Stimulated activated CD4-positive, alpha-beta T cell treated with anti-CD3 and anti-CD28 coated beads, Interleukin-15, amount 100 ng/mL, for 48 hours (primary cell): ENCODE measurements around the gene BNIP3.

Experiments
- DNase-seq, 2 donors: peaks; one replicate each; pipeline ENCODE4 v3.0.0-alpha.2; 2020; ENCODE audit warnings: low read depth in 2 of 2

The BNIP3 gene, protein sequence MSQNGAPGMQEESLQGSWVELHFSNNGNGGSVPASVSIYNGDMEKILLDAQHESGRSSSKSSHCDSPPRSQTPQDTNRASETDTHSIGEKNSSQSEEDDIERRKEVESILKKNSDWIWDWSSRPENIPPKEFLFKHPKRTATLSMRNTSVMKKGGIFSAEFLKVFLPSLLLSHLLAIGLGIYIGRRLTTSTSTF

DNA sequence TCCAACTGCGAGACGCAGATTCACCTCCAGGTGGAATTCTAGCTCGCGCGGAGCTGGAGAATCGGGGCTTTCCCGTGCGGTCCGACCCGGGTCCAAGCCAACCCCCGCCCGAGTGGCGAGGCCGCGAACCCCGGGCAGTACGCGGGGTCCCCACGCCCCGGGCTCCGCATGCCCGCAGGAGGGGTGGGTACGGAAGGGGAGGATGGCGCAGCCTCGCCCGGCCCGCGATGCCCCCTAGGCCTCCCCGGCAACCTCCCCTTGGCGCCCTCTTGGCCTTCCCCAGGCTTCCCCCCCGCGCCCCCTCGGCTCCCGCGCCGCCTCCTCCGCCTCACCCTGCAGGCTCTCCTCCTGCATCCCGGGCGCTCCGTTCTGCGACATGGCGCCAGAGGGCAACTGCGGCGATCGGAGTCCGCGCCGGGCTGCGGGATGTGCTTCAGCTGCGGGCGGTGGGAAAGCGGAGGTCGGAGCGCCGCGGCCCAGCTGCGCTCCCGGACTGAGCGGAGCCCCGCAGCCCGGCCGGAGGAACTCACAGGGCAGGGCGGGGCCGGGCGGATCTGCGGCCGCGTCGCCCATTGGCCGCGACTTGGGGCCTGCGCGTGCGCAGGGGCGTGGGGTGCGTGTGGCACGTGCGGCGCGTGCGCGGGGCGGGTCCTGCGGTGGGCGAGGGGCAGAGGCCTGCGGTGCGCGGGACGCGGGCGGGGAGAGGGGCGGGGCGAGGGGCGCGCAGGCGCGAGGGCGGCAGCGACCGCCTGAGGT is at the start of gene BNIP3:
Gene BNIP3 (minus strand): TSS at position 495 of the 756 bp plus-strand sequence. CDS start 117 bp downstream, at position 378.
- DNase-seq = peak; percentile 83 to 93

DNA sequence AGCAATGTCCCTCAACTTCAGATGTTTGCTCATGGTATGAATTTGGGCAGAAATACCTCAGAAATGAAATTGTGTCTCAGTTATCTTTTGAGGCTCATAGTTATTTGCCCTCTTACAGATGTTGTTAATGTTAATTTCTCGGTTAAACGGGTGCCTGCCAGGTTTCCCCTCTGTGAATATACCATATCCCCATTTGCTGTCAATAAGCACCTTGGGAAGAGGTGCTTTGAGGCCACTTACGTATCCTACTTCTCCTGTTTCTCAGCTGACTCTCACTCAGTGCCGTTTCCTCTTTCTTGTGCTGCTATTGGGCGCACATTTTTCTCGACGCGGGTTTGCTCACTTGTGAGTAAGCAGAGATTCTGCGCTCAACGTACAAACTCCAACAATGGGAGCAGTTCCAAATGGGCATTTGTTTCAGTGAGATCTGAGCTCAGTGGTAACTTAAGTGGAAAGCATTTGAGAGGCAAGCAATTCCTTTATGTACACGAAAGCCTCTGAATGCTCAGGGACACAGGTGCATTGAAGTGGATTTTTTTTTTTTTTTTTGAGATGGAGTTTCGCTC is 49.3 kb upstream of the BNIP3 start:
- no peak for DNase-seq

DNA sequence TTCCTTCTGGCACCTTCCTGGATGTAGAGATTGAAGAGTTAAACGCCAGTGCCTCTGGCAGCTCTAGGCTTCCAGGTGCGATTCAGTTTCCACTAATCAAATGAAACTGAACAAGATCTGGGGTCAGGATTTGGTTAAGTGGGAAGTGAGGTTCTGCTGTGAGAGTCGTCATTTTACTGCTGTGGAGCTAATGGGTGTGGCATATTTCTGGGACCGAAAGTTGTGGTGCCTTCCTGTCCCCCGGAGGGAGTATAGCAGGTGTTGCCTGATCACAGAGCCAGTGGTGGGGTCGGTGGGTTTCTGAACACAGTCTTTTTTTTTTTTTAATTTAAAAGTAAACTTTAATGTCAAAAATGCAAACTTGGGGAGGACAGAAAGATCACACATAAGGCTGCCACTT is 47.0 kb upstream of the BNIP3 start:
- DNase-seq = no peak

DNA sequence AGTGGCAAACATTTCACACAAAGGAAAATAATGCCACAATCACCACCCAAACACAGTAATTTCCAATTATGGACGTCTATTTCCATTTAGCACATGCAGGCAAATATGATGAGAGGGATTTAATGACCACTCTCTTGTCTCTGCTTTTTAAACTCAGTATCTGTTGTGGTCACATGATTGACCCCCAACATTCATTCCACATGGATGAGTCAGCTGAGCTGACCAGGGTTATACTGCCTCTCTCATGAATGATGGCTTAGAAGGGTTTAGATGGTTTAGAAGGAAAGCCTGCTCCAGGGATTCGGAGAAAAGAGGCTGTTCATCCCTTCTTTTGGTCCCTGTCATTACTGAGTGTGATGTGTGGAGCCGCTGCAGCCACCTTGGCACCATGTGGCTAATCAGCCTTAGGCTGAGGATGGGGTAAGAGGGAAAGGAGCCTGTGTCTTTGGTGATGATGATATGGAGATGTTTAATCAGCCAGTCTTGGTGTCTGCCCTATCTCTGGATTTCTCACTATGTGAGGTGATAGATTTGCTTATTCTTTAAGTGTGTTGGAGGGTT is 45.8 kb upstream of the BNIP3 start:
- DNase-seq = no peak

DNA sequence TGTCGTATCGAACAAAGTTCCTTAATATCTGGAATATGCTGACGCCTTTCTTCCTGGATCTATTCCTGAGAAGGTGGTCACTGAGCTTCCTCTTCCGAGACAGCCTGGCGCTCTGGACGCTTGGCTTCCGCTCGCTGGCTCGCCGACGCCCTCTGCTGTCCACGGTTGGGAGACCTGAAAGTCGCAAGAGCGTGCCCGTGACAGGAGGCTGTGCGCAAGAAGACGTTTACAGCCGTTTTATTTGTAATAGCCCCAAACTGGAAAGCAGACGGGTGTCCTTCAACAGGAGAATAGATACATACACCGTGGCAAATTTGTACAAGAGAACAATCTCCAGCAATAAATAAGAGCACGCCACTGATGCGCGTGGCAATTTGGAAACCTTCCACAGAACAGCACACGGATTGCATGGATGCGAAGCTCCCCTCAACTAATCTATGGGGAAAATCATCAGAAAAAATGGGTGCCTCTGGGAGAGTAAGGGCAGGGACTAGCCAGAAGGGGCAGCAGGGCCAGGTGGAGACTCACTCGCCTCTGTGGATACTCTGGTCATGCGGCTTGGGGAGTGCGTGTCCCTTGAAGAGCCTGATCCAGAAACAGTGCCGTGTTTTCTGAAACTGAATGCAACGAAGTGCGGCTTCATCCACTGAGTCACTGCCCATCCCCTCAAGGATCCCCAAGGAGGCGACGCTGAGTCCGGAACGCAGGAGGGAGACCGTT is 41.5 kb upstream of the BNIP3 start:
- peak; percentile 43 to 70 for DNase-seq

DNA sequence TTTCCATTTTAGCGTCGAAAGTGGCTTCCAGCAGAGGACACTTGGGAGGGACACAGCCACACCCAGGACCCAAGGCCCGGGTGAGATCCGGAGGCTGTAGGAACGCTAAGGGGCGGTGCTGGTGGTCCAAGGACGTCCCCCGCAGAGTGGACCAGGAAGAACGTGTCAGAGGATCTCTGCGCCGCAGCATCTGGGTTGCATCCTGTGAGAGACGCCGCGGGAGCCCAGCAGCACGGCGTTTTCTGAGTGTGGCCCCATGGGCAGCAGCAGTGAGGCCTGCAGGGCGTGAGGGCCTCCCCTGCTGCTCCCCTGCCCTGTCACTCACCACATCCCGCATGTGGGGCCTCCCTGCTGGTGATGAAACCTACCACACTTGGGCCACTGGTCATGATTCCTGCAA is 40.5 kb upstream of the BNIP3 start:
- DNase-seq = no peak

DNA sequence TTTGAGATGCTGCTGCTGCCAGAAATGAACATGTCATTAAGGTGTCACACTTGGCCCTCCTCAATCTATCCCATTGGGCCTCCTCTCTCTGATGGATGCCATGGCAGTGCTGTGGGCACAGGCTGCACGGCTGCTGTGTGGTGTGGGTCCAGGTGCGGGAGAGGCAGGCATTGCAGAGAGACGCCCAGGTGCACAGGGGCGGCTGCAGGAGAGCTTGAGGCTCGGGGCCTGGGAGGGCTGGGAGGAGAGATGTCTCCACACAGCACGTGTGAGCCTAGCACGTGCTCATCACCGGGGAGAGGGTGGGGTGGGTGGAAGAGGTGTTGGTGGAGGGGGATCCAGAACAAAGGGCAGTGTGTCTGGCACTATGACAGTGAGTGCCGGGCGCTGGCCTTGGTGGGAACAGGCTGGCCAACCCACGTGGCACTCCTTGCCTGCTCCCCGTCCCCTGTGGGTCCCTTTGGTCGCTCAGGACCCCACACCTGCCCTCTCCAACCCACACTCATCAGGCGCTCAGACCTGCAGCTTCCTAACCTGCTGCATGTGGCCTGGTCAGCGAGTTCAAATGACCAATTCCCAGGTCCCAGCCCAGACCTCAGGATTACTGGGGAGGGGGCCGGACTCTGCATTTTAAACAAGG is 39.9 kb upstream of the BNIP3 start:
- DNase-seq = no peak

DNA sequence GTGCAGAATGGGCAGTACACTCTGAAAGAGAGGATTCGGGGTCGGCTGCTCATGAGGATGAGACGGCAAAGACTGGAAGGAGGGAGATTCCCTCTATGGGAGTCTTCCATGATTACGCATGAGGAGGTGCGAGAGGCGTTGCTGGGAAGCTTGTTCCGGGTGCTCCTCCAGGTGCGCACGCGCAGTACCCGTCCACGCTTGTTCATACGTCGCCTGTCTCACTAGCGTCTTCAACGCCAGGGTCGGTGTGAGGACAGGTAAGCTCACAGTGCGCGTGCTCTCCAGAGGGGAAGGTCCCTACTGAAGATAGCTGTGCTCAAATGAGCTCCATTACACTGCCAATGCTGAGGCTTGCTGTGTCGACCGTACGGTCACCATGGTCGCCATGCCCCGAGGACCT is 39.3 kb upstream of the BNIP3 start:
- DNase-seq = no peak

DNA sequence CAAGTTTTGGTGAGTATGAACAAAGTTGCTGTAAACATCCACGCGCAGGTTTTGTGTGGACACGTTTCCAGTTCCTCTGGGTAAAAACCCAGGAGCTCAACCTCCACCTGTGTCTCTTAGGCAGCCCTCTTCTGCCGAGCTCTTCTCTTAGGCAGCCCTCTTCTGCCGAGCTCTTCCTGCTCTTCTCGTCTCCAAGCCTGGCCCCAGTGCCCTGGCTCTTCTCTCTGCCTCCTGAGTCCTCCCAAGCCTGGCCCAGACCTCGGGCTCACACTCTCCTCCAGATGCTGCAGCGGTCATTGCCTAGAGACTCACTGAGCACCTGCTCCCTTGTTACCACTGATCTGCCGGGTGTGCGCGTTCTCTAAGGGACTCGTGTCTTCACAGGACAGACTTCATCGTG is 38.7 kb upstream of the BNIP3 start:
- DNase-seq = no peak

DNA sequence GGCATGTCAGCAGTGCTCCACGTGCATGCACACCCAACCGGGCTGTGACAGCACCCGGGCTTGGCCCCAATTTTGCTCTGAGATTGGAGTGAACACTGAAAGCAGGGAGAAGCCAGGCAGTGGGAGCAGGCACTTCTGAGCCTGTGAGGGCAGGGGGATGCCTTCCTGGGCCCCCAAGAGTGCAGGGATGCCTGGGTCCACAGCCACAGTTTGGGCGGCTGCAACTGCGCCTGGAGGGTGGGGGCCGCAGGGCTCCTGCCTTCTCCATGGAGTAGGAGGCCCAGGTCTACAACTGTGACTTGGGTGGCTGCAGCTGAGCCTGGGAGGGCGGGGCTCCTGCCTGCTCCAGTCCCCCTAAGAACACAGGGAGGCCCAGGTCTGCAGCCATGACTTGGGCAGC is 37.6 kb upstream of the BNIP3 start:
- DNase-seq = no peak

DNA sequence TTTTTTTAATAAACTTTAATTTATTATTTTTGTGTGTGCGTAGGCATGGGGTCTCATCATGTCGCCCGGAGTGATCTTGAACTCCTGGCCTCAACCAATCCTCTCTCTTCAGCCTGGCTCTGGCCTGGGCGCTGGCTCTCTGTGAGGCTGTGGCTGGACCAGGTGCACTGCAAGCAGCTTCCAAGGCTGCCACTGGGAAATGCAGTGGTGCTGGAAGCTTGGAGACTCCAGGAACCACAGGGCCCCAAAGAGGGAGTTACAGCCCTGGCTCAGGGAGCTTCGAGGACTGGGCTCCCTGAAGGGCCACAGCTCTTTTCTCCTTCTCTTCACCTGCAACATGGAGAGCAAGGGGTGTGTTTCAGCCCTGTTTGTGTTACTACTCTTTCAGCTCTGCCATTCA is 36.7 kb upstream of the BNIP3 start:
- no peak for DNase-seq

DNA sequence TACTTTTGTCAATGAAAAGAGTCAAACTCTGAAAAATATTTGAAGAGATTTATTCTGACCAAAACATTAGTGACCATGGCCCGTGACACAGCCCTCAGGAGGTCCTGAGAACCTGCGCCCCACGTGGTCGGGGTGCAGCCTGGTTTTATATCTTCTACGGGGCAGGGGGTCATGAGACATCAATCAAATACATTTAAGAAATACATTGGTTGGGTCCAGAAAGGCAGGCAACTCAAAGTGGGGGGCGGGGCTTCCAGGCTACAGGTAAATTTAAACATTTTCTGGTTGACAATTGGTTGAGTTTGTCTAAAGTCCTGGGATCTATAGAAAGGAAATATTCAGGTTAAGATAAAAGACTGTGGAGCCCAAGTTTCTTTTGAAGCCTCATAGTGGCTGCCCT is 34.8 kb upstream of the BNIP3 start:
- no peak for DNase-seq

DNA sequence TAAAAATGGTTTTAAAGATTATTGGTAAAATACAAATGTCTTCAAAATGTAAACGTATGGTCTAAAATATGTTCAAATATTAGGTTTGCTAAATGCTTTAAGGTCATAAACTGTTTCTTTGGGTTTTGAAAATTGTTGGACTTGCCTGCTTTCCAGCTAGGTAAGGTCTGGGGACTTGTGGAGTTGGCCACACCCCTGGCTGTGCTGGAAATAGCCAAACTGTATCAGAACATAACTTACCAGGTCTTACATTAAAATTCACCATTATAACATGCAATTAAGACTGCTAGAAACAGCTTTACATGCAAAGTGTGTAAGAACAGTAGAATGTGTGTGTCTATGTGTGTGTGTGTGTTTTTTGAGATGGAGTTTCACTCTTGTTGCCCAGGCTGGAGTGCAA is 29.7 kb upstream of the BNIP3 start:
- DNase-seq = no peak

DNA sequence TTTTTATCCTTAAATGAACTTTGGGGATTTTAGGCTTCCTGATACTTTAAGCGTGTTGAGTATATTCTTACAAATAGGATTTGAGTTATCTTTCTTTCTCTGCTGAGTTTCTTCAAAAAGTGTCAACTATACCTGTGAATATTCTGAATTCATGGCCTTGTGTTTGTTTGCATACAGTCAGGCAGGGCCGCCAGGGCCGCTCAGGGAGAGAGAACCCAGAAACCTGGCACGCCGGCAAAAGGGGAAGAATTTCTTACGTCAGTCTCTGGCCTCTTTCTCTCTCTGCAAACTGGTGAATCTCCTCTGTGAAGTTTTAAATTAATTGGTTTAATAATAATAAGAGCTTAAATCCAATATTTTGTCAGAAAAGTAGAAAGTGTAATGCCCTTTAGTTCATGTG is 29.3 kb upstream of the BNIP3 start:
- DNase-seq = no peak

DNA sequence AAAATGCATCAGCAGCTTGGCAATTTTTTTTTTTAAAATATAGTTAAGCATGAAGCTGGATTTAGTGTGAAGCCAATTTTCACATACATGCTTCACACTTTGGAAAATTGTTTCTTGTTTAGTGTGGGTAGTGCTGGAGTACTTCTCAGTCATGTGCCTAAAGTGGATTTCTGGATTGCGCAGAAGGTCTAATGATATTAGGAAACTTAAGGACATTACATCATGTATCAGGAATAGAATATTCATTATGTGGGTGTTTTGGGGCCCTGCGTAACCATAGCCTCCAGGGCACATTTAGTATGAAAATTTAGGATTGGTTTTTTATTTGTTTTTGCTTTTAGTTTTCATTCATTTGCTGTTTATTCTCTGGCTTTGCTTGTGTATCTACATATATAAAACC is 28.8 kb upstream of the BNIP3 start:
- no peak for DNase-seq

DNA sequence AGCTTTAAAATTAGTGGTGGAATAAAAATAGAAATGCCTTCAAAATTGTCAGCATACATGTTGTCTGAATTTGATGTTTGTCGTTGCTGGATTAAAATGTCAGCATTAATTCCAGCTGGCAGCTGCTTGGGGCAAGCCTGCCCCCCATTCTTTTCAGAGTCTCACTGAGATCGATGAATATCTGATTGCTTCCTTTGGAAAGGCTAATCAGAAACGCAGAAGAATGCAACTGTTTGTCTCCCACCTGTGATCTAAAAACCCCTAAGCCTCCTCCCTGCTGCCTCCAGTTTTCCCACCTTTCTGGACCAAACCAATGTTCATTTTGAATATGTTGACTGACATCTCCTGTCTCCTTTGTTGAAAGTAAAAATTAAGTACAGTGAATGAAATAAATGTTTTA is 27.9 kb upstream of the BNIP3 start:
- DNase-seq = no peak

DNA sequence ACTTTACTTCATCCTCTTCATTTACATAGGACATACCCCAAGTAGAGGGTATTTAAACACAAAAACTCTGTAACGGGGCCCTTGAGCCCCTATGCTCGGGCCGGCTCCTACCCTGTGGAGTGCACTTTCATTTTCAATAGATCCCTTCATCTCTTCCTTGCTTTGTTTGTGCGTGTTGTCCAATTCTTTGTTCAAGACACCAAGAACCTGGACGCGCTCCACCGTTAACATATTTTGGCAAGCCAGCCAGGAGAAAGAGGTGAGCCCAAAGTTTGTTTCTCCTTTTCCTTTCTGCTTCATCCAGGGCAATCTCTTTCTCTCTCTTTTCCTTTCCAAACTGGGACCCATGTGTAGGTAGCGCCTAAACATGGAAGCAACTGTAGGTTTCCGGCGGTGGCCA is 26.0 kb upstream of the BNIP3 start:
- DNase-seq = no peak

DNA sequence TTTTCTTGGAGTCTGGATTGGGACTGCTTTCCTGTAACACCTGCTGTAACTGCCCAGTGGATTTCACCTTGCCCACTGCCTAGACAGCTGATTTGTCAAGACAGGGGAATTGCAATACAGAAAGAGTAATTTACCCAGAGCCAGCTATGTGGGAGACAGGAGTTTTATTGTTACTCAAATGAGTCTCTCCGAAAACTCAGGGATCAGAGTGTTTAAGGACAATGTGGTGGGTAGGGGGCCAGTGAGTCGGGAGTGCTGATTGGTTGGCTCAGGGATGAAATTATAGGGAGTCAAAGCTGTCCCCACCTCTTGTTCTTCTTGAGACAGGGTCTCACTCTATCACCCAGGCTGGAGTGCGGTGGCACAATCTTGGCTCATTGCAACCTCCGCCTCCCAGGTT is 25.2 kb upstream of the BNIP3 start:
- no peak for DNase-seq

DNA sequence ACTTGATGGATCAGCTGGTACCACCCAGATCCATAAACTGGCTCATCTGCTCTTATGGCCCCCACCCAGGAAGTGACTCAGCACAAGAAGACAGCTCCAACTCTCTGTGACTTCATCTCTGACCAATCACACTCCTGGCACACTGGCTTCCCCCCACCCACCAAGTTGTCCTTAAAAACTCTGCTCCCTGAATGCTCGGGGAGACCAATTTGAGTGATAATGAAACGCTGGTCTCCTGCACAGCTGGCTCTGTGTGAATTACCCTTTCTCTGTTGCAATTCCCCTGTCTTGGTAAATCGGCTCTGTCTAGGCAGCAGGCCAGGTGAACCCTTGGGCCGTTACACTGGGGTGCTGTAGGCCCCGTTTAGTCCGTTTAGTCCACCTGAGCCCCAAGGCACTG is 23.4 kb upstream of the BNIP3 start:
- no peak for DNase-seq

DNA sequence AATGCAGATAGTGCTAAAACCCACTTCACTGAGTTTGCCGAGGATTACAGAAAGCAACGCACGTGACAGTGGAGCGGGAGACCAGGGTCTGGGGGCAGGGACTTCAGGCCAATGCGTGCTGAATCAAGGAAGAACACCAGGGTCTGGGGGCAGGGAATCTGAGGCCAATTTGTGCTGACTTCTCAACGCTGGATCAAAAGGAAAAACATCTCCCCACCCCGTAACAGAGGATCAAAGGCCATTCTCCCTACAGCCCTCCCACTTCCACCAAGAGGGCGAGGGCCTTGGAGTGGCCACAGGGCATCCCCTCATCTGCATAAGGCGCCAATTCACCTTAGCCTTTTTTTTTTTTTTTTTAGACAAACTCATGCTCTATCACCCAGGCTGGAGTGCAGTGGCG is 22.3 kb upstream of the BNIP3 start:
- DNase-seq = no peak

DNA sequence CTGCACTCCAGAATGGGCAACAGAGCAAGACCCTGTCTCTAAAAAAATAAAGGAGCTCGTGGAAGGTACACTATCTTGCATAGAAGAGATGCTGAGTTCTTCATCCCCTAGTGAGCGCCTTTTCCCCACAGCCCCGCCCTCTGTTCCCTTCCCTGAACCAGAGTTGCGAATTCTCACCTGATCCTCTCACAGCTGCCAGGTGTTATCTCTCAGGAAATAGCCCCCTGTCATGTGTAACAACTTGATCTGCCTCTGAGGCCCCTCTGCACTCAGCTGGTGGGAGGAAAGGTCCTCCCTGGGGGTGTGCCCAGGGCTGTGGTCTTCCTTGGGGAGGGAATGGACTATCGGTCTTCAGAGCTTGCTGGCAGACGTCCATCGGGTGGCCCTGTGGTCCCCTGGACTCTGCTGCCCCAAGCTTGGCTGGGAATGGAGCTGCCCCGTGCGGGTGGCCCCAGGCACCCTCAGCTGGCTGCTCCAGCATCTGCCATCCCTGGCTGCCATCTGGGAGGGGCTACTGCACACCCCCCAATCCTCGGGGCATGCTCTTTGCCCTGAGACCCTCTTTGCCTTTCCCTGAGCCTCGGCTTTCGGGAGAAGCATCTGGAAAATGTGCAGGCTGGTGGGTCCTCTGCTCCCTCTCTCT is 21.7 kb upstream of the BNIP3 start:
- no peak for DNase-seq
